ENCODE measurements around the gene JARID2. TPM values are rescaled to one million over a fixed set of nuclear protein-coding genes. Genes with fewer than 3 reads are reported as not detected.
A peak's percentile ranks its signal among the peaks of the same experiment; 100 is the strongest.

Gene JARID2
- total and polyA plus RNA-seq, 2 of the 4 experiments (the other 2 are of a cell fraction): 9.6 to 12.9 TPM

- ChIA-PET CTCF (interaction anchor here (1.1 kb wide), 1 partner anchor 73 kb away, joined by 5 read pairs; no protein-coding TSS in a partner anchor), POLR2A (ENCODE audit: unreplicated experiment) (no interaction called here)
- Histone ChIP-seq H2BK5ac (ENCODE audit: low read depth, low read length, poor library complexity, severe bottlenecking) (no peak overlapping the region), H3K36me3 (ENCODE audit: control insufficient read depth, insufficient read depth, low read length) (no peaks in the 10 kb centered on the region), H2AK9ac (replicated peaks; ENCODE audit: low read depth, low read length, poor library complexity) (no peak overlapping the region), H3K4me1 (ENCODE audit: control insufficient read depth, insufficient read depth, low read length) (peaks cover 6% of the 10 kb centered on the region), H4K91ac (ENCODE audit: insufficient read depth, low read depth, low read length) (no peak overlapping the region), H3K56ac (ENCODE audit: extremely low read depth, insufficient read depth, low read length) (no peak overlapping the region; the same call in 1 of the 2 replicates), H2AK5ac (ENCODE audit: low read depth, low read length) (no peak overlapping the region), H2BK15ac (ENCODE audit: low read depth, low read length) (no peak overlapping the region), H3K79me1 (ENCODE audit: low read depth in 1 of 2, low read length in 2 of 2) (peaks cover 0 to 14% of the 10 kb centered on the region in 2 experiments; a peak in 2 of 4 replicates), H4K8ac (ENCODE audit: low read depth in 2 of 2, low read length in 2 of 2) (no peak overlapping the region), H3K18ac (ENCODE audit: low read depth, low read length) (no peak overlapping the region; the same call in 1 of the 2 replicates), H3K4me2 (ENCODE audit: low read depth, low read length) (no peak overlapping the region), H3K27ac (ENCODE audit: insufficient read depth, low read length) (no peak overlapping the region), H3K9me1 (ENCODE audit: insufficient read depth, low read length) (peaks cover 9% of the 10 kb centered on the region; the same call in 1 of the 2 replicates), H2BK120ac (ENCODE audit: low read depth, low read length) (no peak overlapping the region), H3K4ac (ENCODE audit: low read depth, low read length) (no peak overlapping the region; the same call in 1 of the 2 replicates), H3K9ac (ENCODE audit: low read depth, low read length) (no peak overlapping the region), H3K23ac (ENCODE audit: low read depth, low read length) (no peak overlapping the region), H3K14ac (replicated peaks; ENCODE audit: low read depth, low read length) (no peak overlapping the region), H4K20me1 (ENCODE audit: insufficient read depth, low read length) (no peaks in the 10 kb centered on the region; the same call in 1 of the 2 replicates), H4K5ac (ENCODE audit: low read depth, low read length) (no peak overlapping the region), H2BK20ac (ENCODE audit: low read depth, low read length) (no peak overlapping the region), H3K9me3 (ENCODE audit: control insufficient read depth, insufficient read depth, low read length) (no peaks in the 10 kb centered on the region), H2AFZ (replicated peaks; ENCODE audit: low read length, poor library complexity) (no peak overlapping the region), H3K4me3 (ENCODE audit: insufficient read depth, low read depth, low read length) (no peak overlapping the region), H3K27me3 (ENCODE audit: control insufficient read depth, insufficient read depth, low read length) (no peaks in the 10 kb centered on the region)
- ATAC-seq (ENCODE audit: low read depth): no peak
- BruUV-seq (replicated peaks): no TSS peak
- no peak for DNase-seq
- in situ Hi-C loops (cut with MboI; ENCODE audit: low sequenced_read_pairs): no loop called here
- dilution Hi-C loops (cut with HindIII; ENCODE audit: low sequenced_read_pairs, unreplicated experiment): no loop called here
- TF ChIP-seq SMC3 (IDR thresholded peaks at IDR 0.05; ENCODE audit: low read depth, low read length): no peak
- peak; percentile 41 for TF ChIP-seq MAFK (IDR thresholded peaks at IDR 0.05; ENCODE audit: low read depth, low read length)
- intact Hi-C loops (cut with micrococcal nuclease): loop anchor here (5.0 kb wide), 1 partner anchor 37 kb away; no protein-coding TSS in a partner anchor
- no CpG with 5 or more reads among the region's 2 CpGs for WGBS, 2 experiments (ENCODE audit: extremely low coverage in 2 of 2, insufficient read length in 1 of 2)
Observed at GRCh38 chr6:15550546-15551123, 304.8 kb downstream of the JARID2 start.
